Left colon (tissue), 2 donors: ENCODE data around the gene SLC1A6. TPM values are rescaled to one million over a fixed set of nuclear protein-coding genes. Genes with fewer than 3 reads are reported as not detected.
"Not testable (repeated sequence)": the region's sequence is repeated elsewhere in the genome, so short reads cannot be mapped to it uniquely, and the experiment has no call there.

Experiments
- ATAC-seq: fragments of 200-7000 bp; cut with Tn5 transposase; one replicate; pipeline ENCODE4 v1.9.1; 2020; ENCODE audit warnings: mild to moderate bottlenecking, moderate library complexity
- DNase-seq, 2 donors: peaks; one replicate each; pipeline ENCODE4 v3.0.0-alpha.2; 2020
- intact Hi-C, 2 donors: fragments of 100-400 bp; cut with DNase I in 1 of 2; cut with micrococcal nuclease in 1 of 2; formaldehyde crosslinking; loops; one replicate each; pipeline versions ENCODE4 v1.11.2 to v1.14.0; 2022; cut with DNase I, micrococcal nuclease
- total RNA-seq, 2 donors: library from RNA; stranded (reverse); fragmentation: NEBNext Ultra II Directional; extraction: Animal tissue kit (Norgen Biotek cat#: 25700); gene quantifications; one replicate each; pipeline ENCODE4 v1.2.1, GENCODE V29; 2021
- donor health status: DM: no; HTN: no; CAD: no.
- donor health status: DM: yes; HTN: yes; CAD: no.

Gene SLC1A6
- total RNA-seq, 2 donors from 2014 or later, result not detected

DNA sequence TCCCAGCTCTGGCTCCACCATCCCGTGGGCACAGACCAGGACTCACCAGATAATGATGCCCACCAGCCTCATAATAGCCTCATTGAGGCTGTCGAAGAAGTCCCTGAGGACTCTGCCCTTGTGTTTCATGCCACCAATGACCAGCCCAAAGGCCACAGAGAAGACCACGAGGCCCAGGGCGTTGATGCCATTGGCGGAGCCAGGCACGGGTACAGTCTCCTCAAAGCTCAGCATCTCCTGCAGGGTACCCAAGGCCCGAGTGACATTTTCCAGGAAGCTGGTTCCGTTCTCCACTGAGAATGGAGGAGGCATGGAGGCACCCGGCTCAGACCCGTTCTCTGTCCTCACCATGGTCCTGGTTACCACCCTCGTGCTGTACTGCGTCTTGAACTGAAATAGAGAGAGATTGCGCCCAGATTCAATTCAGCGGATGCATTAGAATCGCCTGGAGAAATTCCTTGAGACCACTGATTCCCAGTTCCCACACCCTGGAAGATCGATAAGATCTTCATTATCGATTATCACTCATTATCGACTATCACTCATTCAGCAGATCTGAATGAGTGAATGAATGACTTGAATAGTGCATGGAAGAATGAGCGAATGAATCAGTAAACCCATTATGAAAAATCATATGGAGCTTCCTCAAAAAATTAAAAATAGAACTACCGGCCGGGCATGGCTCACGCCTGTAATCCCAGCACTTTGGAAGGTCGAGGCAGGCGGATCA, 17.5 kb downstream of the SLC1A6 start:
- ATAC-seq (no peak), DNase-seq (no peak)
- intact Hi-C loops, result no loop called here

DNA sequence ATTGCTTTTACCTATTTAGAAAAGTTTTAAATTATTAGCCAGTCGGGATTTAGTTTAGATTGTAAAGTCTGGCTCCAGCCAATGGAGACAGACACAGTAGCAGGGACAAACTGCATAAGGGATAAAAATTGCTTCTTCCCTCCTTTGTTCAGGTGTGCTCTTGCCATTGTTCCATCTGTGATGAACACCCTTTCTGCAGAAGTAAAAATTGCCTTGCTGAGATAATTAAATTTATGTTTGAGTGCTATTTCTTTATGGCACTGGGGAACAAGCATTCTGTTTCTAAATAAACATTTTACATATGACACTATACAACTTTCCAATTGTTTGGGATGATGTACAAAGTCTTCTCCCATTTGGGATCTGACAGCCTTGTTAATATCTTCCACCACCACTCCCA, 20.4 kb downstream of the SLC1A6 start:
- ATAC-seq, result no peak
- DNase-seq, result no peak
- intact Hi-C loops, result no loop called here

- intact Hi-C loops, result no loop called here
- no peak for DNase-seq
- ATAC-seq, result no peak
Measured at GRCh38 chr19:14957464-14957863, 22.2 kb downstream of the SLC1A6 start.

DNA sequence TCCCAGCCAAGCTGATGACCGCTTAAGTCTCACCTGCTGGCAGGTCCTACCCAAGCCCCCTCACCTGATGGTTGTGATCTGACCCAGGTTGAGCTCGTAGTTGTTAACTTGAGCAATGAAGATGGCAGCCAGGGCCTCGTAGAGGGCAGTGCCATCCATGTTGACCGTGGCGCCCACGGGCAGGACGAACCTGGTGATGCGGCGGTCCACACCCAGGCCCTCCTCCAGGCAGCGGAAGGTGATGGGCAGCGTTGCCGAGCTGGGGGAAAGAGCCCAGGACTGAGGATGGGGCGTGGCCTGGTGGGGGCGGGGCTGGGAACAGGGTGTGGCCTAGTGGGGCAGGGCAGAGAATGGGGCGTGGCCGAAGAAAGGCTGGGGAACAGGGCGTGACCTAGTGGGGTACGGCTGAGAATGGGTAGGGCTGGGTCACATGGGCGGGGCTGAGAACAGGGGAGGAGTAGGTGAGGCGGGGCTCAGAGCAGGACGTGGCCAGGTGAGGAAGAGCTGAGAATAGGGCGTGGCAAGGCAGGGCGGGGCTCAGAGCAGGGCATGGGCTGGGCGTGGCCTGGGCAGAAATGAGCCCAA, 25.5 kb downstream of the SLC1A6 start:
- intact Hi-C loops, result no loop called here
- ATAC-seq, result no peak
- DNase-seq, result no peak

DNA sequence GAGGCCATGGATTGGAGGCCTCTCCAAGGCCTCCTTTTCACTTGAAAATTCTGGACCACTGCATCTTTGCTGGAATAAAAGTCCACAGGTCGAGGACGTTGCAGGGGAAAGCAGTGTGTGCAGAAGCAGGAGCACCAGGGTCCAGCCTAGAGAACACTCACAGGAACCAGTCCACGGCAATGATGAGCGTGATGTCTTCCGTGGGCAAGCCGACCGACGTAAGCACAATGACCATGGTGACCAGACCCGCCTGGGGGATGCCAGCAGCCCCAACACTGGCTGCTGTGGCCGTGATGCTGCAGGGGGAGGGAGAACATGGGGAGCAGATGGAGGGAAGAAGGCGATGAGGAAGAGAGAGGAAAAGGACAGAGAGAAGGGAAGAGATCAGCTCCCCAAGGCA, 26.9 kb downstream of the SLC1A6 start:
- no peak for ATAC-seq
- intact Hi-C loops, result no loop called here

DNA sequence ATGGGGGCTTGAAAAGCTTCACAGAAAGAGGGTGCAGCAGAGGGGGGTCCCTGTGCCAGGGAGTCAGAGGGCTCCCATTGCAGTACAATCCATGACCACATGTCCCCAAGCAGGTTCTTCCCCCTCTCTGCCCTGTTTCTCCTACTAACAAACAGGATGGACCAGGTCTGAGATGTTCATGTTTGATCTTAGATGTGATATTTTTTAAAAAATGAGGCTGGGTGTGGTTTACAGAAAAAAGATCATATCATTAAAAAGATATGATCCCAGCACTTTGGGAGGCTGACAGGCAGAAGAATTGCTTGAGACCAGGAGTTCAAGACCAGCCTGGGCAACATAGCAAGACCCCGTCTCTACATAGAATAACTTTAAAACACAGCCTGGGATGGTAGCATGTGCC, 29.2 kb downstream of the SLC1A6 start:
- no peak for DNase-seq
- no peak for ATAC-seq
- intact Hi-C loops, result no loop called here

More for the DNA sequence above, 26.9 kb downstream of the SLC1A6 start:
- no peak for DNase-seq

DNA sequence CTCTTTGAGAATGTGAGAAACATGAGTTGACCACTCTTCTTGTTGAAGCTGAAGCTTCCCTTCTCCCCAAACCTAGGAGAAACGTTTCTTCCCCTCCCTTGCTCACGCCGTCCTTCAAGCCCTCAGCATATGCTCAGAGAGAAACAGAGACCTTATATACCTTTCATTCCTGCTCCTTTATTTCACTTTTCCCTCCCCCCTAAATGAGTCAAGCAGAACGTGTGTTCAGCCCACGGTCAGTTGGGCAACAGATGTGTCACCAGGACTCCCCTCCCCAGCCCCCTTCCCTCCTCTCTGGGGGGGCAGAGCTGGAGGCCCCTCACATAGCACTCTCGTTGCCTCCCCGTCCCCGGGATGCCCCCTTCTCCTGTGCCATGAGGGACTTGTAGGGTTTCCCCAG, 29.8 kb downstream of the SLC1A6 start:
- no peak for ATAC-seq
- intact Hi-C loops, result no loop called here
- DNase-seq, result no peak

GRCh38 chr19:14949413-14949812, 30.3 kb downstream of the SLC1A6 start:
- intact Hi-C loops, DNase-seq, ATAC-seq: not testable (repeated sequence)

- no peak for ATAC-seq
- no peak for DNase-seq
- intact Hi-C loops, result no loop called here
Measured at GRCh38 chr19:14944456-14944855, 35.2 kb downstream of the SLC1A6 start.

DNA sequence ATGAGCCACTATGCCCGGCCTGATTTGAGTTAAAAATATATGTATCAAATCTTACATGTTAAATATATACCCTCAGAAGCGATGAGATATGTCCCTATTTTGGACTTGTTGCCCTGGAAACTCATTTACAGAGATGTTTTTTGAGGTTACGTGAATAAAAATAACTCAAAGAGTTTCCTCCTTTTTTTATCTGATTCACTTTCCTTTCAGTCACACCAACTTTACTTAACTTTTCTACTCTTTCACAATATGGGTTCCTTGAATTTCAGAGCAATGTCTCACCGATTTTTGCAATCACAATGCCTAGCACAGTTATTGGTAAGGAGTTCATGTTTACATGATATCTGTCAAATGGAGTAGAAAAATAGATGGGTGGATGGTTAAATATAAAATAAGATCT, 36.1 kb downstream of the SLC1A6 start:
- intact Hi-C loops, result no loop called here
- DNase-seq (no peak), ATAC-seq (no peak)

DNA sequence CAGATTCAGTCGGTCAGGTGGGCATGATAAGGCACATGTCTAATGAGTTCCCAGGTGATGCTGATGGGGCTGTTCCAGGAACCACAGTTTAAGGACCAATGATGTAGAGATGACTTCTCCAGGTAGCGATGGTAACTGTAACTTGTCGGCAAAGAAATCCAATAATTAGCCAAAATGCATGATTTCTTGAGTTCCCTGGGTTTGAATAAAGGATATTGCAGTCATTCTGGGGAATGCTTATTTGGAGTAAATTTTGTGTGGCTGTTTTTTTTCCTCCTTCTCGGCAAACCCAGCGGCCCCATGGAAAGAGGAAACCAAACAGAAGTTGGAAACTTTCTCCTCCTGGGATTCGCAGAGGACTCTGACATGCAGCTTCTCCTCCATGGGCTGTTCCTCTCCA, 38.5 kb downstream of the SLC1A6 start, which contains the start of gene OR7C2:
OR7C2 (plus strand) TSS at position 301 of the 400 bp plus-strand sequence; CDS start at position 301, 0 bp downstream.
- intact Hi-C loops, result no loop called here
- DNase-seq (no peak), ATAC-seq (no peak)

DNA sequence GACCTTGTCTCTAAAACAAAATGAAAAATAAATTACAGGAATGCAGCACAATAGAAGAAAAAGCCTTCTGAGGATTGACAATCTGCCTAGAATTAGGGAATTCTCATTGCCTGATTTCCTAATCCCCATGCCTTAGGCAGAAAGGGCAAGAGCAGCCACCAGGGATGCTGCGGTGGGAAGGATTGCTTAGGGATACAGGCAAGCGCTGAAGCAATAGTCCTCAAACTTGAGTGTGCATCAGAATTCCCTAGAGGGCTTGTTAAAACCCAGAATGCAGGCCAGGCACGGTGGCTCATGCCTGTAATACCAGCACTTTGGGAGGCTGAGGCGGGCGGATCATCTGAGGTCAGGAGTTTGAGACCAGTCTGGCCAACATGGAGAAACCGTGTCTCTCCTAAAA, 39.4 kb downstream of the SLC1A6 start:
- intact Hi-C loops, result no loop called here
- ATAC-seq, result no peak
- no peak for DNase-seq

DNA sequence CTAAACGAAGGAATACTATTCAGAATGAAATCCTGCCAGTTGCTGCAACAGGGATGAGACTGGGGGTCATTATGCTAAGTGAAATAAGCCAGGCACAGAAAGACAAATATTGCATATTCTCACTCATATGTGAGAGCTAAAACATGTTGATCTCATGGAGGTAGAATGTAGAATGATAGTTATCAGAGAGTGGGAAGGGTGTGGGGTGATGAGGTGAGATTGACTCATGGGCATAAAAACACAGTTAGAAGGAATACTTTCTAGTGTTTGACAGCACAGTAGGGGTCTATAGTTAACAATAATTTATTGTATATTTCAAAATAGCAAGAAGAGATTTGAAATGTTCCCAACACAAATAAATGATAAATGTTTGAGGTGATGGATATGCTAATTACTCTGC, 46.2 kb downstream of the SLC1A6 start:
- ATAC-seq, result no peak
- intact Hi-C loops, result no loop called here

DNA sequence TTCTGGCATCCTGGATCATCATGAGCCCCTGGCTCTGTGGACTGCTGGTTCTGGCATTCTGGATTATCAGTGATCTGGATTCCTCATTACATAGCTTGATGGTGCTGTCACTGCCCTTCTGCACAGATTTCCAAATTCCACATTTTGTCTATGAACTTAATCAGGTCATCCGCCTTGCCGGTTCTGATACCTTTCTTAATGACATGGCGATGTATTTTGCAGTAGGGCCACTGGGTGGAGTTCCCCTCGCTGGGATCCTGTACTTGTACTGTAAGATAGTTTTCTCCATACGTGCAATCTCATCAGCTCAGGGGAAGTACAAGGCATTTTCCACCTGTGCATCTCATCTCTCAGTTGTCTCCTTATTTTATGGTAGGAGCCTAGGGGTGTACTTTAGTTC, 62.8 kb downstream of the SLC1A6 start:
- intact Hi-C loops, result no loop called here
- no peak for DNase-seq
- ATAC-seq, result no peak

More for the DNA sequence above, 46.2 kb downstream of the SLC1A6 start:
- DNase-seq, result no peak

- intact Hi-C loops, result no loop called here
- DNase-seq (no peak), ATAC-seq (no peak)
Measured at GRCh38 chr19:14915116-14915515, 64.5 kb downstream of the SLC1A6 start.

- no peak for ATAC-seq
- intact Hi-C loops, result no loop called here
- no peak for DNase-seq
Measured at GRCh38 chr19:14906711-14907110, 73.0 kb downstream of the SLC1A6 start.

DNA sequence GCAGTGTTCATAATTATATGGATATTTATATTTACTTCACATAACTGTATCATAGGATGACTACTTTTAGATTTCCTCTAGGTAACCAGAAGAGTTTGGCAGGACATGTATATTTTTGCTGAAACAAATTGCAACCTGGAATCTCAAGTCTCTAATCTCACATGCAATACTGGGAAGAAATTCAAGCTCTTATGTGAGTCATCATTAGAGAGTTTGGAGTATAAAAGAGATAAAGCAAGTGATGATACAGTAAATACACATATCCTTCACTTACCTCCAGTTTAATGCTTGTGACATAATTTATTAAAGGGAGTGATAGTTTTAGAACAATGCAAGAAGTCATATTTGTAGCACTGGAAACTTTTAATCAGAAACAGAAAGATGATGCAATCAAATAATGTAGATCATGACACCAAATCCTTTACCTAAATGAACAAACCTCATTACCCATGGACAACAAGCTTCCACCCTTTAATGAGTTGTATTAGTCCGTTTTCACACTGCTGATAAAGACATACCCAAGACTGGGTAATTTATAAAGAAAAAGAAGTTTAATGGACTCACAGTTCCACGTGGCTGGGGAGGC, 77.9 kb downstream of the SLC1A6 start:
- ATAC-seq (no peak), DNase-seq (no peak)
- intact Hi-C loops, result no loop called here
